Measurements from ENCODE around the gene NOC4L.

The NOC4L gene

GRCh38 chr12:132163911-132164288, 19.6 kb downstream of the NOC4L start:
- no peak overlapping the region for H3K4me3 Mint-ChIP-seq
- no peak overlapping the region for H3K27ac Mint-ChIP-seq
- peaks cover 34% of the 10 kb centered on the region for H3K27me3 Mint-ChIP-seq (ENCODE audit: low read depth, poor library complexity)
- DNase-seq = no peak
- H3K4me1 Mint-ChIP-seq = peaks cover 9% of the 10 kb centered on the region
- no peak for TF ChIP-seq CTCF (IDR thresholded peaks at IDR 0.05)
- no peaks in the 10 kb centered on the region for H3K36me3 Mint-ChIP-seq (ENCODE audit: low read depth)
- peaks cover 13% of the 10 kb centered on the region for H3K9me3 Mint-ChIP-seq

DNA sequence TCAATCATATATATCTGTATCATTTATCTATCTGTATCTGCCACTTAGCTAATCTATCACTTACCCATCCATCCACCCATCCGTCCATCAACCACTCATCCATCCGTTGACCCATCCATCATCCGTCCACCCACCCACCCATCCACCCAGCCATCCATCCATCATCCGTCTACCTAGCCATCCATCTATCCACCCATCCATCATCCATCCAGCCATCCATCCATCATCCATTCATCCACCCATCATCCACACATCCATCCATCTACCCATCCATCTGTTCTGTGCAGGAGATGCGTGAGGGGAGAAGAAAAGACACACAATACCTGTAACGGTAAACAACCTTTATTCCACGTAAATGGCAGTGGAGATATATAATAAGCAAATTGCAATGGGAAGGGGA, 20.2 kb downstream of the NOC4L start:
- Mint-ChIP-seq H3K36me3 (ENCODE audit: low read depth) (no peaks in the 10 kb centered on the region), H3K9me3 (peaks cover 13% of the 10 kb centered on the region), H3K27ac (no peak overlapping the region), H3K4me1 (peaks cover 9% of the 10 kb centered on the region), H3K4me3 (no peak overlapping the region), H3K27me3 (ENCODE audit: low read depth, poor library complexity) (peaks cover 34% of the 10 kb centered on the region)
- no peak for DNase-seq
- no peak for TF ChIP-seq CTCF (IDR thresholded peaks at IDR 0.05)

DNA sequence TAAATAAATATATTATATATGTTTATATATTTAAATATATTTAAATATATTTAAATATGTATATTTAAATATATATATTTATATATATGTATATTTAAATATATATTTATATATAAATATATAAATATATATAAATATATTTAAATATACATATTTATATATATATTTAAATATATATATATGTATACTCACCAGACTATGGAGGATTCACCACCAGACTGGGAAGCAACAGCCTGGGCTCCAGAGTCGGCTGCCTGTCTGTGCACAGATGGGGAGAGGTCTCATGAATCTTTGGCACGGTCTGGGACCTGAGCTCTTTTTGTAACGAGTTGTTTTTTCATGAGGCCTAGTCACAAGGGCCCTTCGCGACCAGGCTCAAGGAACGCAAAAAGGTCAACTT, 21.3 kb downstream of the NOC4L start:
- Mint-ChIP-seq H3K4me3 (no peak overlapping the region), H3K36me3 (ENCODE audit: low read depth) (no peaks in the 10 kb centered on the region), H3K27ac (no peak overlapping the region), H3K27me3 (ENCODE audit: low read depth, poor library complexity) (peaks cover 39% of the 10 kb centered on the region), H3K4me1 (peaks cover 13% of the 10 kb centered on the region), H3K9me3 (peaks cover 13% of the 10 kb centered on the region)
- no peak for DNase-seq
- no peak for TF ChIP-seq CTCF (IDR thresholded peaks at IDR 0.05)

- no peak overlapping the region for H3K4me3 Mint-ChIP-seq
- TF ChIP-seq CTCF (IDR thresholded peaks at IDR 0.05) = no peak
- peaks cover 13% of the 10 kb centered on the region for H3K4me1 Mint-ChIP-seq
- H3K9me3 Mint-ChIP-seq = peaks cover 13% of the 10 kb centered on the region
- no peak for DNase-seq
- H3K36me3 Mint-ChIP-seq (ENCODE audit: low read depth) = no peaks in the 10 kb centered on the region
- peaks cover 38% of the 10 kb centered on the region for H3K27me3 Mint-ChIP-seq (ENCODE audit: low read depth, poor library complexity)
- no peak overlapping the region for H3K27ac Mint-ChIP-seq
Observed at GRCh38 chr12:132166093-132166492, 21.8 kb downstream of the NOC4L start.

GRCh38 chr12:132166801-132167591, 22.7 kb downstream of the NOC4L start:
- Mint-ChIP-seq H3K27me3 (ENCODE audit: low read depth, poor library complexity) (peaks cover 32% of the 10 kb centered on the region), H3K27ac (no peak overlapping the region), H3K4me1 (peaks cover 18% of the 10 kb centered on the region), H3K36me3 (ENCODE audit: low read depth) (no peaks in the 10 kb centered on the region), H3K9me3 (peaks cover 13% of the 10 kb centered on the region), H3K4me3 (no peak overlapping the region)
- no peak for DNase-seq
- TF ChIP-seq CTCF (IDR thresholded peaks at IDR 0.05) = no peak
